ENCODE measurements around the gene CEP170B. TPM values are rescaled to one million over a fixed set of nuclear protein-coding genes. Genes with fewer than 3 reads are reported as not detected.
A peak's percentile ranks its signal among the peaks of the same experiment; 100 is the strongest.

CEP170B gene
- total and polyA plus RNA-seq, 2 of the 8 experiments (the other 6 are each of a cell fraction or from before 2014, with no cell fraction given): 9.1 to 33.8 TPM

DNA sequence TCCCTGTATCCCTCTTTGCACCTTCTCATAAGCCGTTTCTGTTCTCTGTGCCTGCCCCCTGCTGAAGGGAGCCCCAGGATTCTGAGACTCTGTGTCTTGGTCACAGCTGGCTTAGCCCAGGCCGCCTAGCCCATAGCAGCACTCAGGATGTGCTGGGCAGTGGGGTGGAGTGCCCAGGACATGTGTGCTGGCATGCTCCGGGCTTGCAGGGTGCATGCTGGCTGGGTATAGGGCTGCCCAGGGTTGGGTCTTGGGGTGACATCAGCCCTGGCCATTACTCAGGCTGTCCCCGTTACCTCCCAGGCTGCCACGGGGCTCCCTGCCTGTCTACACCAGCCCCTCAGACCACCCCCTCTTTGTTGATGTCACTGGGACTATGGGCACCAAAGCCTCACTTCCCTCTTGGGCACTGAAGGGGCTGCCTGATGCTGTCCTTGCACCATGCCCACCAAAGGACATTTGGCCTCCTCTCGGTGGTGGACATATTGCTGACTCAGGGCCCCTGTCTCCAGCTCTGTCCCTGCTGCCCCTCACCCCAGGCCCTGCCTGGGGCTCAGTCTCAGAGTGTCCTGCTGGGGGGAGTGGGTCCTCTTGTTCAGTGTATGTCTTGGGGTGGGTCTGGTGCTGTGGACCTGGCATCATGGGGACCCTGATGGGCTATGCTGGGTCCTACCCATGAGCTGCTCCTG lies 2.4 kb downstream of the CEP170B start:
- Histone ChIP-seq H3K4me3 (ENCODE audit: extremely low read depth in 1 of 4, insufficient read depth in 2 of 4, low read depth in 3 of 4, low read length in 4 of 4) (no peak overlapping the region), H3K79me2 (ENCODE audit: control insufficient read depth in 1 of 2, insufficient read depth in 2 of 2, low read length in 2 of 2) (peaks cover 3 to 46% of the 10 kb centered on the region in 2 experiments)
- TF ChIP-seq YY1 (IDR thresholded peaks at IDR 0.05; ENCODE audit: low read depth, low read length) (no peak), HDAC2 (IDR thresholded peaks at IDR 0.05; ENCODE audit: borderline replicate concordance in 1 of 2, low read depth in 2 of 2, low read length in 2 of 2) (no peak)

More for the DNA sequence above, 2.4 kb downstream of the CEP170B start:
- H3K9me3 ChIP-seq (ENCODE audit: insufficient read depth in 2 of 2, low read depth in 1 of 2, low read length in 1 of 2): no peaks in the 10 kb centered on the region
- H4K20me1 ChIP-seq (replicated peaks in 1 of 2; ENCODE audit: control insufficient read depth in 1 of 2, insufficient read depth in 2 of 2, low read length in 2 of 2): peaks cover 31 to 46% of the 10 kb centered on the region in 2 experiments
- peak overlapping the region; percentile 46; the same call in 1 of the 2 replicates for H2BK15ac ChIP-seq (ENCODE audit: low read length)
- H3K56ac ChIP-seq (replicated peaks; ENCODE audit: insufficient read length, low read depth, low read length): no peak overlapping the region
- H2BK5ac ChIP-seq (ENCODE audit: low read depth, low read length): peak overlapping the region; percentile 24; the same call in 1 of the 2 replicates
- peaks cover 29% of the 10 kb centered on the region; the same call in 1 of the 2 replicates for H3K23me2 ChIP-seq (ENCODE audit: low read depth, low read length)
- H2BK120ac ChIP-seq (replicated peaks; ENCODE audit: low read depth, low read length): no peak overlapping the region
- ChIA-PET POLR2A (ENCODE audit: partially characterized antibody) (interaction anchor here (0.5 to 1.4 kb wide), 5 partner anchors 14 to 39 kb away, joined by 3 to 8 read pairs (median 4); no protein-coding TSS in a partner anchor), CTCF (ENCODE audit: partially characterized antibody) (interaction anchor here (0.6 to 2.3 kb wide), 10 partner anchors 9 to 103 kb away, joined by 3 to 9 read pairs (median 4); no protein-coding TSS in a partner anchor)
- DNase-seq (ENCODE audit: low read depth in 1 of 2, low spot score in 2 of 2) (no peak), FAIRE-seq (no peak)
- WGBS, 2 experiments (ENCODE audit: extremely low coverage in 1 of 2, insufficient coverage in 1 of 2, insufficient read length in 1 of 2, insufficient replicate concordance in 2 of 2, low coverage in 1 of 2, low lambda C conversion rate in 2 of 2, missing lambda C conversion rate in 1 of 2): 86% methylated on average over 6 of the region's 6 CpGs; no CpG with 5 or more reads in 1 of the 2 experiments
- H4K5ac ChIP-seq (ENCODE audit: insufficient read length, low read depth, low read length): no peak overlapping the region
- H2BK20ac ChIP-seq (ENCODE audit: low read length): no peak overlapping the region
- no peak overlapping the region; a peak in 1 of 4 replicates for H3K4me2 ChIP-seq (ENCODE audit: insufficient read depth in 1 of 2, low read depth in 2 of 2, low read length in 2 of 2)
- H2AFZ ChIP-seq (ENCODE audit: low read length): no peak overlapping the region
- H4K91ac ChIP-seq (replicated peaks; ENCODE audit: insufficient read length, low read length): no peak overlapping the region
- peaks cover 31% of the 10 kb centered on the region for H3K79me1 ChIP-seq (ENCODE audit: low read depth, low read length)
- H3K23ac ChIP-seq (ENCODE audit: insufficient read length): no peak overlapping the region
- no peak overlapping the region for H3K18ac ChIP-seq (ENCODE audit: extremely low read depth, low read length)
- peak overlapping the region; percentile 27; the same call in 1 of the 2 replicates for H2BK12ac ChIP-seq (ENCODE audit: low read depth, low read length)
- peaks cover 0 to 22% (median 13%) of the 10 kb centered on the region in 4 experiments; a peak in 6 of 7 replicates for H3K4me1 ChIP-seq (replicated peaks in 1 of 4; ENCODE audit: control insufficient read depth in 3 of 4, insufficient read depth in 4 of 4, low read length in 3 of 4)
- H4K8ac ChIP-seq (ENCODE audit: extremely low read depth, insufficient read depth, low read length): peak overlapping the region; percentile 79; the same call in 1 of the 2 replicates
- H3K27me3 ChIP-seq (replicated peaks in 1 of 4; ENCODE audit: control insufficient read depth in 3 of 4, extremely low read depth in 1 of 4, insufficient read depth in 3 of 4, low read length in 3 of 4): no peaks in the 10 kb centered on the region
- no peak overlapping the region for H3K4ac ChIP-seq (replicated peaks; ENCODE audit: insufficient read length, low read depth, low read length)
- H3K36me3 ChIP-seq (ENCODE audit: control insufficient read depth in 2 of 4, insufficient read depth in 4 of 4, low read length in 3 of 4): peaks cover 0 to 4% (median under 1%) of the 10 kb centered on the region in 4 experiments; a peak in 2 of 8 replicates
- no peak overlapping the region for H3K14ac ChIP-seq (ENCODE audit: insufficient read length)
- H3K9ac ChIP-seq (replicated peaks in 1 of 4; ENCODE audit: extremely low read depth in 1 of 4, low read depth in 3 of 4, low read length in 3 of 4): no peak overlapping the region; a peak in 1 of 7 replicates
- H3K27ac ChIP-seq (ENCODE audit: low read depth, low read length): no peak overlapping the region
- no peak overlapping the region for H2AK5ac ChIP-seq (ENCODE audit: low read depth, low read length)

Data from H1 (cell line).